Mesothelial cell of epicardium (in vitro differentiated cells): ENCODE measurements around the gene JSRP1. TPM values are rescaled to one million over a fixed set of nuclear protein-coding genes. Genes with fewer than 3 reads are reported as not detected.
"Not testable (repeated sequence)": the region's sequence is repeated elsewhere in the genome, so short reads cannot be mapped to it uniquely, and the experiment has no call there.

Experiments
- DNase-seq, 2 experiments: peaks; one replicate each; pipeline ENCODE4 v3.0.0; 2021; ENCODE audit warnings: low spot score in 2 of 2; ENCODE audit not compliant: unreplicated experiment in 2 of 2
- H3K27ac Mint-ChIP-seq: 2 replicates; pipeline ENCODE4 v1.8.0; 2021; ENCODE audit warnings: mixed read lengths
- H3K27me3 Mint-ChIP-seq: 2 replicates; pipeline ENCODE4 v1.8.0; 2021; ENCODE audit warnings: low read depth, mixed read lengths
- H3K36me3 Mint-ChIP-seq: 2 replicates; pipeline ENCODE4 v1.8.0; 2021; ENCODE audit warnings: mixed read lengths
- H3K4me1 Mint-ChIP-seq: 2 replicates; pipeline ENCODE4 v1.8.0; 2021; ENCODE audit warnings: mixed read lengths
- H3K4me3 Mint-ChIP-seq: 2 replicates; pipeline ENCODE4 v1.8.0; 2021; ENCODE audit warnings: mild to moderate bottlenecking, moderate library complexity, mixed read lengths
- H3K9me3 Mint-ChIP-seq: 2 replicates; pipeline ENCODE4 v1.8.0; 2021; ENCODE audit warnings: mixed read lengths
- total RNA-seq: library from RNA; stranded (reverse); gene quantifications from 3 replicates; pipeline ENCODE4 v1.2.1, GENCODE V29; 2021
- TF ChIP-seq, protein P1 (sequence below): fragments of 200-600 bp; sonication (generic); IDR thresholded peaks from one replicate; pipeline ENCODE4 v1.5.0; 2021; ENCODE audit warnings: antibody characterized with exemption; ENCODE audit not compliant: unreplicated experiment

Gene JSRP1
- total RNA-seq, 1 donor from 2014 or later, result 0.80 TPM

DNA sequence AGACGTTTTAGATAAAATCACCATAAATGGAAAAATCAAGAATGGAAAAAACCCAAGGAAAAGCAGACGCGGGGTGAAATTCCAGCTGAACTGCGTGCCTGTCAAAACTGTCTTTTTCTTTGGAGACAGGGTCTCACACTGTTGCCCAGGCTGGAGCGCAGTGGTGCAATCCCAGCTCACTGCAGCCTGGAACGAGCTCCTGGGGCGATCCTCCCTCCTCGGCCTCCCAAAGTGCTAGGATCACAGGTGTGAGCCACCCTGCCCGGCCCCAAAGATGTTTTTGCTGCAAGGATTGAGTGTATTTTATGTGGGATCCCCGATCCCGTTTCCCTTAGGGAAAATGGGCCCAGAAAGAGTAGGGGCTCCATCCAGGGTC is 26.6 kb upstream of the JSRP1 start:
- Mint-ChIP-seq H3K27ac (no peak overlapping the region), H3K4me3 (peak overlapping the region; percentile 43), H3K4me1 (peaks cover 8% of the 10 kb centered on the region), H3K9me3 (no peaks in the 10 kb centered on the region), H3K36me3 (no peaks in the 10 kb centered on the region), H3K27me3 (peaks cover 45% of the 10 kb centered on the region)
- TF ChIP-seq, protein P1, sequence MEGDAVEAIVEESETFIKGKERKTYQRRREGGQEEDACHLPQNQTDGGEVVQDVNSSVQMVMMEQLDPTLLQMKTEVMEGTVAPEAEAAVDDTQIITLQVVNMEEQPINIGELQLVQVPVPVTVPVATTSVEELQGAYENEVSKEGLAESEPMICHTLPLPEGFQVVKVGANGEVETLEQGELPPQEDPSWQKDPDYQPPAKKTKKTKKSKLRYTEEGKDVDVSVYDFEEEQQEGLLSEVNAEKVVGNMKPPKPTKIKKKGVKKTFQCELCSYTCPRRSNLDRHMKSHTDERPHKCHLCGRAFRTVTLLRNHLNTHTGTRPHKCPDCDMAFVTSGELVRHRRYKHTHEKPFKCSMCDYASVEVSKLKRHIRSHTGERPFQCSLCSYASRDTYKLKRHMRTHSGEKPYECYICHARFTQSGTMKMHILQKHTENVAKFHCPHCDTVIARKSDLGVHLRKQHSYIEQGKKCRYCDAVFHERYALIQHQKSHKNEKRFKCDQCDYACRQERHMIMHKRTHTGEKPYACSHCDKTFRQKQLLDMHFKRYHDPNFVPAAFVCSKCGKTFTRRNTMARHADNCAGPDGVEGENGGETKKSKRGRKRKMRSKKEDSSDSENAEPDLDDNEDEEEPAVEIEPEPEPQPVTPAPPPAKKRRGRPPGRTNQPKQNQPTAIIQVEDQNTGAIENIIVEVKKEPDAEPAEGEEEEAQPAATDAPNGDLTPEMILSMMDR, result no peak
- no peak for DNase-seq

DNA sequence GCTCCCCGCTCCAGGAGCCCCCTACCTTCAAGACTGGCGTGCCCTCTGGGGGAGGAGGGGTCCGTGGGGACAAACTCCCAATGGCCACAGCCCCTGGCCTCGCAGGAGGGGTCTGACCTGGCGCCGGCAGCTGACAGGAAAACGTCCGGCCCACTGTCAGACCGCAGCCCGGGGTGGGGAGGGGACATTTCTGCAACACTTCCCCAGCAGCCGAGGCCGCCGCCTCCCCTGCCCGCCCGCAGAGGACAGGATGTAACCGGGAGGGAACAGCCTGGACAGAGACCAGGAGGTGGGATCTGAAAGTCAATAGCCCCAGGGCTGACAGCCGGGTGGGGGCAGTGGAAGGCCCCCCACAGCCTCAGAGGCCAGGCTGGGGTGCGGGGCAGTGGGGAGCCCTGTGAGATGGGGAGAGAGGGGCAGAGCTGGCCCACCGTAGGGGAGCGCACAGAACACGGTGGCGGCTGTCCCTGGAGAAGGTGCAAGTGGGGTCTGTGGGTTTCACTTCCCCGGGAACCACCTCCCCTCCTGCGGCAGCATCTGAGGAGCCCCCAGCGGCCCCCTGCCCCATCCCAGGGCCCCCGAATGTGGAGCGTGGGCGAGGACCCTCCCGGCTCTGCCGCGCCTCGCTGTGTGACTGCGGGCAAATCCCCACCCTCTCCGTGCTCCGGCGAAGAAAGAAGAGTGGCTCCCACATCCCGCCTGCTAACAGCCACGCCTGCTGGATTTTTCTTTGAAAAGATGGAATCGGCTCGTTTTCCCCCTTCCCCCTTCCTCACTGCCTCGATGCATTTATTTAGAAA is 26.0 kb upstream of the JSRP1 start, which contains the start of gene PEAK3:
TSS of gene PEAK3 (minus strand) at position 114 of the 800 bp plus-strand sequence. CDS start 1,244 bp downstream, outside the sequence.
- H3K9me3 Mint-ChIP-seq, result no peaks in the 10 kb centered on the region
- H3K36me3 Mint-ChIP-seq, result no peaks in the 10 kb centered on the region
- DNase-seq, result no peak

DNA sequence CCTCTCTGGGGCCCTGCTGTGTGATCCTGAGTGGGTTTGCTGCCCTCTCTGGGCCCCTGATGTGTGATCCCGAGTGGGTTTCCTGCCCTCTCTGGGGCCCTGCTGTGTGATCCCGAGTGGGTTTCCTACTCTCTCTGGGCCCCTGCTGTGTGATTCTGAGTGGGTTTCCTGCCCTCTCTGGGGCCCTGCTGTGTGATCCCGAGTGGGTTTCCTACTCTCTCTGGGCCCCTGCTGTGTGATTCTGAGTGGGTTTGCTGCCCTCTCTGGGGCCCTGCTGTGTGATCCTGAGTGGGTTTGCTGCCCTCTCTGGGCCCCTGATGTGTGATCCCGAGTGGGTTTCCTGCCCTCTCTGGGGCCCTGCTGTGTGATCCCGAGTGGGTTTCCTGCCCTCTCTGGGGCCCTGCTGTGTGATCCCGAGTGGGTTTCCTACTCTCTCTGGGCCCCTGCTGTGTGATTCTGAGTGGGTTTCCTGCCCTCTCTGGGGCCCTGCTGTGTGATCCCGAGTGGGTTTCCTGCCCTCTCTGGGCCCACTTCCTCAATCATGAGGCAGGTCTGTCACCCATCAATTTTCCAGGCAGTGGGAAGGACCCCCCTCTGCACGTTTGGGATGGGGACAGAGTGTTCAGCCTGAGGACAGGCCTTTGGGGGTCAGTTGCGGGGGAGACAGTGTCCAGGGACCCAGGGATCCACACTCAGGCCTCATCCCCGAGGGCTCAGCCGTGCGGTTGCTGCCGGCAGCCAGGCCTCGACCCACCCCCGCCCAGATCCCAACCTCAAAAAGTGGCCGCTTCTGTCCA is 25.2 kb upstream of the JSRP1 start:
- H3K27ac Mint-ChIP-seq, H3K4me1 Mint-ChIP-seq, H3K36me3 Mint-ChIP-seq, DNase-seq, H3K9me3 Mint-ChIP-seq: not testable (repeated sequence)
- Mint-ChIP-seq H3K27me3 (peaks cover 33% of the 10 kb centered on the region), H3K4me3 (peak overlapping the region; percentile 51)

More for the DNA sequence above, 26.0 kb upstream of the JSRP1 start, which contains the start of gene PEAK3:
- H3K4me3 Mint-ChIP-seq, result peak within 1 kb of the TSS; percentile 51
- H3K4me1 Mint-ChIP-seq, result peaks cover 8% of the 10 kb centered on the region
- peaks cover 39% of the 10 kb centered on the region for H3K27me3 Mint-ChIP-seq
- no peak within 1 kb of the TSS for H3K27ac Mint-ChIP-seq
- TF ChIP-seq, protein P1, result no peak

DNA sequence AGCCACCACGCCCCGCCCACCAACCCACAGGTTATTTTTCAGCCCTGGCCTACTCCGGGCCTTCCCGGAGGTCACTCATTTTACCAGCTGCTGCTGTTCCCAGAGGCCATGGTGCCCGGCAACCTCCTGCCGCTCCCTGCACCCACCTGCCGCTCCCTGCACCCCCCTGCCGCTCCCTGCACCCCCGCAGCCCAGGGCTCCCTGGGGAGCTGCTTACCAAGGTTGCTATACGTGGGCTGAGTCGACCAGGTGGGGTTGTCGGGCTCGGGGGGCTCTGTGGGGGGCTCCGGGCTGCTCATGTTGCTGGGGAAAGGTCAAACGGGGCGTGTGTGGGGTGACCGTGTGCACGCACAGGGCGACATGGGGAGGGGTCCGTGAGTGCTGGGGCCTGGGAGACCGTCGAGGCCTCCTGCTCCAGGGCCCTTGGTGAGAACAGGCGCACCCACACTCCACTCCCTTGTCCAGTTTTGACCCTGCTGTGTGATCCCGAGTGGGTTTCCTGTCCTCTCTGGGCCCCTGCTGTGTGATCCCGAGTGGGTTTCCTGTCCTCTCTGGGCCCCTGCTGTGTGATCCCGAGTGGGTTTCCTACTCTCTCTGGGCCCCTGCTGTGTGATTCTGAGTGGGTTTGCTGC is 24.5 kb upstream of the JSRP1 start:
- Mint-ChIP-seq H3K4me3 (no peak overlapping the region), H3K36me3 (no peaks in the 10 kb centered on the region), H3K27me3 (peaks cover 27% of the 10 kb centered on the region), H3K9me3 (no peaks in the 10 kb centered on the region), H3K4me1 (peaks cover 8% of the 10 kb centered on the region), H3K27ac (no peak overlapping the region)
- no peak for DNase-seq
- TF ChIP-seq, protein P1, result no peak

DNA sequence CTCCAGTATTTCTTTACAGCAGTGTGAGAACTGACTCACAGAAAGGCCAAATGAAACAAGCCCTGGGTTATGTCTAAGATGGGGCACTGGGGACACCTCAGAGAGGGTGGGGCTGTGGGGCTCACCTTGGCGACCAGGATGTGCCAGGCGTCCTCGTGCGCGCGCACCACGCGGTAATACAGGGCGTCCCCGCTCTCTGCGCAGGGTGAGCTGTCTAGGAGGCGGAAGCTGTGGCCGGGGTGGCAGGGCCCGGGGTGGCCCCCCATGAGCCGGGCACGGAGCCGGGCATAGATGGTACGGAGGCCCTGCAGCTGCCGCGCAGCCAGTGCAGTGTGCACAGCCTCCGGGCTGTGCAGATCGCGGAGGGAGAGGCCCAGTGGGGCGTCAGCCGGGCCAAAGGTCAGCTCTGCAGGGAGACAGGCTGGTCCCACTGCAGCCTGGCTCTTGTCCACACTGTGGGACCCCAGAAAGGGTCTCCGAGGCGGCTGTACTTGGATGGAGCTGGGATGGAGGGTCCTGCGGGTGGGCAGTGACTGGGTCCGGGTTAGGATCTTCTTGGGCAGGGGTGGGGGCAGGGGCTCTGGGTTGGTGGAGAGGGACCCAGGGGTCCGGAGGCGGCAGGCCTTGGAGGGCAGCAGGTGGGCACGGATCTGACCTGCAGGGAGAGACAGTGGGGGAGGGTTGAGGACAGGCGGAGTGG is 22.4 kb upstream of the JSRP1 start:
- Mint-ChIP-seq H3K27ac (no peak overlapping the region), H3K9me3 (no peaks in the 10 kb centered on the region), H3K36me3 (peaks cover 8% of the 10 kb centered on the region), H3K4me1 (peaks cover 17% of the 10 kb centered on the region), H3K4me3 (no peak overlapping the region), H3K27me3 (peaks cover 17% of the 10 kb centered on the region)
- DNase-seq, result no peak
- TF ChIP-seq, protein P1, result no peak
